GM18909 (cell line): Measurements from ENCODE around the gene SCAPER.
"Not testable (repeated sequence)": the region's sequence is repeated elsewhere in the genome, so short reads cannot be mapped to it uniquely, and the experiment has no call there.

Experiments used
- ATAC-seq: cut with Tn5 transposase; IDR thresholded peaks from one replicate; pipeline ENCODE4 v1.9.1; 2021; ENCODE audit warnings: mild to moderate bottlenecking; ENCODE audit not compliant: unreplicated experiment, poor library complexity

Gene SCAPER

DNA sequence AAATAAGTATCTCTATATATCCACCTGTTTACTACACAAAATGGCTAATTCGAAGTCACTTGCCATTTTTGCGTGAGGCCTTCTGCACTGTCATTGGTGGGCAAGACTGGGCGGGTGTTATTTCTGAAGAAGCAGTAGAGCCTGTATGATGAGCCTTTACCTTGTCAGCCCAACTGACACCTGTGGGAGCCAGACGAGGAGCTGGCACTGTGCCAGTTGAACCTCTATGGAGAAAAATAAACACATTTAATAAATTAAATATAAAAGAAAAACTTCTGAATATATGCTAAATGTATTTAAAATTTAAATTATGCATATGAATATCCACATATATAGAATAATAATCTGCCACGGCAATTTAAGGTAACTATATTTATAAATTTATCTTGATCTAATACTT lies 109.9 kb downstream of the SCAPER start:
- ATAC-seq = no peak

DNA sequence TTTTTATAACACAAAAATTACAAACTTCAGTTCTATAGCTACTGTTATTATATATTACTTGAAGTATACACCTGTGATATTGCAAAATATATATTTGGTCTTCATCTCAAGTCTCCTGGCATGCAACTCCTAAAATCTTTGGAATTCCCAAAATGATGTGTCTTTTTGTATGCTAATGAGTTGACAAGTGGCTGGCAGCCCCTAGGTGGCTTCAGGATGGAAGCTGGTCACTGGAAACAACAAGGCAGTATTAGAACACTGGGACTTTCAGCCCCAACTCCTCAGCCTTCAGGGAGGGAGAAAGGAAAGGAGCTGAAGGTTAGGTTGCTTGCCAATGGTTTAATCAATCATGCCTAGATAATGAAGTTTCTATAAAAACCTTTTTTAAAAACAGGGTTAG lies 112.0 kb downstream of the SCAPER start:
- no peak for ATAC-seq

DNA sequence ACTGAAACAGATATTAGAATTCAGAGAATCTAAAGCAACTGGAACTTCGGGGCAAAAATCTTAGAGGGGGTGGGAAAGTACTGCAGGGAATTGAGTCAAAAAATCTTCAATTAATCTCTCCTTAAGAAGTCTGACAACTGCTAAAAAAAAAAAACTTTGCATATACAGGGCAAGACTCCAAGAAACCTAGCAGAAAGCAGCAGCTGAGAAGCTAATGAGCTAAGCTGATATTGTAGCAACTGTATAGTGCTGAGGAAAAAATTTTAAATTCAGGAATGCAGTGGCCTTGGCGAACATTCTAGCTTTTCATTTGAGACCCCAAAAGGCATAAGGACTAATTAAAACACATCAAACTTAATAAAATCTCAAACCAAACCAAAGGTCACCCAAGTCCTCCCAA lies 113.6 kb downstream of the SCAPER start:
- ATAC-seq = no peak

DNA sequence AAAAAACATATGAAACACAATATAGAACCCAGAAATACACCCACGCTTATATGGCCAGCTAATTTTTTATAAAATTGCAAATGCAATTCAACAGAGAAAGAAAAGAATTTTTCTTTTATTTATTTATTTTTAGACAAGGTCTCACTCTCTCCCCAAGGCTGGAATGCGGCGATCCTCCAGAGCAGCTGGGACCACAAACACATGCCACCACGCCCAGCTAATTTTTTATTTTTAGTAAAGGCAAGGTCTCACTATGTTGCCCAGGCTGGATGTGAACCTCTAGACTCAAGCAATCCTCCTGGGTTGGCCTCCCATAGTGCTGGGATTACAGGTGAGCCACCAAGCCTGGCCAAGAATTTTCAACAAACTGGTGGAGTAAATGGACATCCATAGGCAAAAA lies 117.9 kb downstream of the SCAPER start:
- no peak for ATAC-seq

DNA sequence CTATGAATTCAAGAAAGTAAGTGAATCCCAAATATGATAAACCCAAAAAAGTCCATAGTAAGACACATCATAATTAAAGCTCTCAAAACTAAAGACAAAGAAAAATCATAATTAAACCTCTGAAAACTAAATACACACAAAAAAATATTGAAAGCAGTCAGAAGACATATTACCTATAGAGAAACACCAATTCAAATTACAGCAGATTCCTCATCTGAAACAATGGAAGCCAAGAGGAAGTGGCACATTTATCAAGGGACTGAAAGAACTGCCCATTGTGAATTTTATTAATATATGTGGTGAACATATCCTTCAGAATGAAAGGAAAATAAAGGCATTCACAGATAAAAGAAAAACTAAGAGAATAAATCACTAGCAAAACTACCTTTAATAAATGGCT lies 128.2 kb downstream of the SCAPER start:
- ATAC-seq = no peak

- ATAC-seq = no peak
Observed at GRCh38 chr15:76776480-76776879, 128.7 kb downstream of the SCAPER start.

- ATAC-seq = no peak
Observed at GRCh38 chr15:76773234-76773633, 131.9 kb downstream of the SCAPER start.

GRCh38 chr15:76772776-76773175 lies 132.4 kb downstream of the SCAPER start:
- no peak for ATAC-seq

GRCh38 chr15:76764004-76764403 lies 141.1 kb downstream of the SCAPER start:
- no peak for ATAC-seq

GRCh38 chr15:76763554-76763953 lies 141.6 kb downstream of the SCAPER start:
- no peak for ATAC-seq

DNA sequence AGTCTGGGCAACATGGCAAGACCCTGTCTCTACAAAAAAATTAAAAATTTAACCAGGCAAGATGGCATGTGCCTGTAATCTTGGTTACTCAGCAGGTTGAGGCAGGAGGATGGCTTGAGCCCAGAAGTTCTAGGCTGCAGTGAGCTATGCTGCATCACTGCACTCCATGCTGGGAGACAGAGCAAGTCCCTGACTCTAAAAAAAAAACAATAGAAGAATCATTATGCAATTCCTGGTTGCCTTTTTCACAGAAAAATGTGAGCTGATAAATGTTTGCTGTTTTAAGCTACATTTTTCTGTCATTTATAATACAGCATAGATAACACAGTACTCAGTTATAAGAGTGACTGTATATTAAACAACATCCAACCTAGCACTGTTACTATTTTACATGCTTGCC lies 148.8 kb downstream of the SCAPER start:
- no peak for ATAC-seq

- ATAC-seq = no peak
Observed at GRCh38 chr15:76753771-76754170, 151.4 kb downstream of the SCAPER start.

- ATAC-seq = no peak
Observed at GRCh38 chr15:76753131-76753530, 152.0 kb downstream of the SCAPER start.

GRCh38 chr15:76752549-76752948 lies 152.6 kb downstream of the SCAPER start:
- ATAC-seq = no peak

- ATAC-seq = no peak
Observed at GRCh38 chr15:76737573-76737972, 167.6 kb downstream of the SCAPER start.

- ATAC-seq = not testable (repeated sequence)
Observed at GRCh38 chr15:76732321-76732720, 172.8 kb downstream of the SCAPER start.

- ATAC-seq = no peak
Observed at GRCh38 chr15:76730262-76730661, 174.9 kb downstream of the SCAPER start.

GRCh38 chr15:76718863-76719262 lies 186.3 kb downstream of the SCAPER start:
- ATAC-seq = no peak

GRCh38 chr15:76714950-76715349 lies 190.2 kb downstream of the SCAPER start:
- ATAC-seq = no peak

- peak; percentile 72 for ATAC-seq
Observed at GRCh38 chr15:76711351-76711827, 193.8 kb downstream of the SCAPER start.

DNA sequence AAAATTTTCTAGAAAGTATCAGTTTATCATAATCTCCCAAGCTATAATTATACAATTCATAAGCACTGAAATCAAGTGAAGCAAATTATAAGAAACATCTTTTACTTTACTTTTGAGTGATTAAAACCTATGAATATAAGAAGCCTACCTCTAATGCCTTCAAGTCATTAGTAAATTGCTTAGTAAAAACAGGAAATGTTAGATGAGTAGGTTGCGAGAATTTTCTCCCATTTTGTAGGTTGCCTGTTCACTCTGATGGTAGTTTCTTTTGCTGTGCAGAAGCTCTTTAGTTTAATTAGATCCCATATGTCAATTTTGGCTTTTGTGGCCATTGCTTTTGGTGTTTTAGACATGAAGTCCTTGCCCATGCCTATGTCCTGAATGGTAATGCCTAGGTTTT lies 201.1 kb downstream of the SCAPER start:
- not testable (repeated sequence) for ATAC-seq

GRCh38 chr15:76696840-76697239 lies 208.3 kb downstream of the SCAPER start:
- ATAC-seq = no peak

GRCh38 chr15:76692546-76692945 lies 212.6 kb downstream of the SCAPER start:
- ATAC-seq = not testable (repeated sequence)
